Activated T-helper 1 cell treated with Interleukin-2 at 50 U/mL for 16 hours (primary cell): ENCODE data around the gene PLD1.
"Not testable (repeated sequence)": the region's sequence is repeated elsewhere in the genome, so short reads cannot be mapped to it uniquely, and the experiment has no call there.

Experiments used
- DNase-seq: peaks from one replicate; pipeline ENCODE4 v3.0.0-alpha.2; 2020; ENCODE audit warnings: low read depth

Gene PLD1

GRCh38 chr3:171770689-171771620 is 39.3 kb downstream of the PLD1 start:
- DNase-seq = no peak

- no peak for DNase-seq
These were observed 40.8 kb downstream of the PLD1 start for GRCh38 chr3:171769461-171769860.

- no peak for DNase-seq
These were observed 41.3 kb downstream of the PLD1 start for GRCh38 chr3:171768986-171769385.

- DNase-seq = no peak
These were observed 41.9 kb downstream of the PLD1 start for GRCh38 chr3:171768281-171768900.

GRCh38 chr3:171765511-171765887 is 44.8 kb downstream of the PLD1 start:
- no peak for DNase-seq

DNA sequence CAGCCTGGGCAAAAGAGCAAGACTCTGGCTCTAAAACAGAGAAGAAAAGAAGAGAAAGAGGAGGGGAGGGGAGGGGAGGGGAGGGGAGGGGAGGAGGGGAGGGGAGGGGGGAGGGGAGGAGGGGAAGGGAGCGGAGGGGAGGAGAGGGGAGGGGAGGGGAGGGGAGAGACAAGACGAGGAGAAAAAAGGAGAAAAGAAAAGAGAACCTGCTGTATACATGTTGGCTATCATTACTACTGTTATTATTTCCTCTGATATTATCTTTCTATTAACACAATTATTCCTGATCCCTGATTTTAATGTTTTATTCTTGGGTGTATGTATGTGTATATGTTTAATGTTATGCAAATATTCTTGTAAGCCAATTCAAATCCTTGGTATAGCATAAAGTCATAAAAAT is 46.9 kb downstream of the PLD1 start:
- no peak for DNase-seq

- no peak for DNase-seq
These were observed 49.8 kb downstream of the PLD1 start for GRCh38 chr3:171760477-171760876.

DNA sequence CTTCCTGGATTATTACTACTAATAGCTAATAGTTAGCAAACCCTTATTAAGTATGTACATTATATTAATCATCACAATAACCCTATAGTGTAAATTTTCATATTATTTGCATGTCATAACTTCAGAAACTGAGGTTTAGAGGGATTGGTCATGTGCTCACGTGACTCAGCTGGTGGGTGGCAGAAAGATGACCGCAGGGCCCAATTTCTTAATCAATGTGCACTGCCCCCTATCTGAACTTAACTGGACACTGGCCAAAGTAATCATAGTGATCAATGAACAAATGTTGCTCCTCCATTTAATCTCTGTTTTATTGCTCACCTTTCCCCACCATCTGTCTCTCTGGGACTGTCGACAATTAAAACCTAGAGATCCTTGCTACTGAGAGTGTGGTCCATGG is 52.2 kb downstream of the PLD1 start:
- DNase-seq = no peak

DNA sequence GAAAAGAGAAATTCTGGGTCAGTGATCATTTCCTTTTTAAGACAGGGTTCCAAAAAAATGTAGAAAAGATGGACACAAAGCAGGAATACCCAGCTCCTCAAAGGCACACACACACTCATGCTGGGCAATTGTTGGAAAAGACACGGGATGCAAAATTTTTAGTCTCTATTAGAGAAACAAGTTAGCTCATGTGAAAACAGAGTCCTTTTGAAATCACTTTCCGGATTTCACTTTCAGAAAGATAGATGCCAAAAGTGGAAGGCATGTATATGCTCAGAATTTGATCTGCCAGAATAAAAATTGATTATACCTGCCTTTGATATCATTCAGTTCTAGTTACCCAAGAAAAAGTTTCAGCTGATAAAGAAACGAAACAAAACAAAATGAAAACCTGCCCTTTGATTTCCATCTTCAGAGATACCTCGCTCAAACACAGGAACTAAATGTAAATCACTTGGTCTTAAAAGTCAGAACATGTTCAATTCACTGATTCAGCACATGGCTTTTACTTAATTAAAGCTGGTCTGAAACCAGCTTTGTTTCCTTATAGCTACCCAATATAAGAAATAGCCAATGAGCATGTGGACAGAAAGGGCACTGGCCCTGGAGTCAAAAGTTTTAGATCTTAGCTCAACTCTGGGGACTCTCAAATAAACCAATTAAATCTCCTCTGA is 52.8 kb downstream of the PLD1 start:
- DNase-seq = no peak

GRCh38 chr3:171755656-171756055 is 54.6 kb downstream of the PLD1 start:
- no peak for DNase-seq

DNA sequence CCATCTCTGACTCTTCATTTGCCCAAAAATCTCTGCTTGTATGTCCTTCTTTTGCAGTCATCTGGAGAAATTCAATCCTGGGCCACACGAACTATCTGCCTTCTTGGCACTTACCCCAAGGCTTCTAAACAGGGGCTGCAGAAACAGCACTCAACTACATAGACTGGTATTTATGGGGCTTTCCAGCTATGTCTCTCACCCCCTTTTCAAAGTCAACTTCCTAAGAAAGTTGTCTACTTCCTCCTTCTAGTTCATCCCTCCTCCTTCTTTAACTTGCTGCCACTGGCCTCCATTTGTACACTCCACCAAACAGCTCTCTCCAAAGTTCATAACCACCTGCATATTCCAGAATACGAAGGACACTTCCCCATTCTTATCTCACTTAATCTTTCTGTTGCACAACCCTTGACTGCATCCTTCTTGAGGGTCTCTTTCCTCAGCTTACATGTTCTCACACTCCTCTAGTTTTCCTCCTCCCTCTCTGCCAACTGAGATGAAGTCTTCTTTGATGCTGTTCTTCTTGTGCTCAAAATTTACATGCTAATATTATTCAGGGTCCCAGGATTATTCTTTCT is 55.2 kb downstream of the PLD1 start:
- no peak for DNase-seq

GRCh38 chr3:171753665-171754408 is 56.4 kb downstream of the PLD1 start:
- no peak for DNase-seq

DNA sequence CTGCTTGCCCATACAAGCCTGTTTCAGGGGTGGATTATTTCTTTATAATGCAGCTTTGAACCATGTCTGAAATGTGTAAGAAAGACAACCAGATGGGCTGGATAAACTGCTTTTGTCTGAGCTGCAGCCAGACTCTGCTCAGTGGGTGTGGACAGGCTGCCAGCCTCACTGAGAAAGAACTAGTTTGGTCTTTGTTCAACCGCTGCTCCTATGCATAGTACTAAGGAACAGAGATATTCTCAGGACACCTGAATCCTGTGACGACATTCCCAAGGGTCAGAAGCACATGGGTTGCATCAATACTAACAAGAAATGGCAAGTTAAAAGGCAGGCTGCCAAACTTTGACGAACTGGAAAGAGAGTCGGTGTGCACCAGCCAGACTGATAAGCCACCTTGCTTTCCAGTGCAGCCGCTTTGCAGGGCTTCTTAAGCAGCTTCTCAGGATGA is 57.2 kb downstream of the PLD1 start:
- no peak for DNase-seq

DNA sequence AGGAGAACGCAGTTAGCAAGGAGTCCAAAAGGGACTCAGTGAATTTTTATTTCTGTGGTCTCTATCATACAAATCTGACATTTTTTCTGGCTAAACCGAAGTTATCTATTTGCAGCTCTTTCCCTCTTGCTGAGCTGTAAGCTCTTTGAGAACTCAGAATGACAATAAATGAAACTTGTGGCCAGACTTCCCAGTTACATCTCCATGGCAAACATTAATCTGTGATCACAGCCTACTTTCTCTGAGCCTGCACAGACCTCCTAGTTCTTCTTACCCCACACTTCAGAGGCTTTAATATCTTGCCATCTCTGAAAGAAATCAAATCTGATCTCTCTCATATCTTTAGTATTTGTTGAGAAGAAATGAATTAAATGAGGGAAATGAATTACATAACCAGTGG is 58.0 kb downstream of the PLD1 start:
- no peak for DNase-seq

DNA sequence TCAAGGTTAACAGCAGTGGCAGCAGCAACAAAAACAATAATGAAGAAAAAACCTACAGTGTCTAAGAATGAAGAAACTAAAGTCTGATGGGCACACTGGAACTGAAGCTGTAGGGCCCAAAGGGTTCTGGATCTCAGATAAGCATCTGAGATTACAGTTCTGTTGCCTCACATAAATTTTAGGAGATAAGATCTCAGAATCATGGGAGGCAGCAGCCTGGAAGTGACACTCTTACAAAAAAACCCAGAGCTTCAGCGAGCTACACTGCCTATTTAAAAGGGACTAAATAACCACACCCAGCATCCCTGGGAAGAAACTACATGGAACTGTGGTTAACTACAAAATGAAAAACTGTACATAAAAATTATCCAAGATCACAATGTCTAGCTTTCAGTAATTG is 61.2 kb downstream of the PLD1 start:
- DNase-seq = no peak

GRCh38 chr3:171748064-171748924 is 62.0 kb downstream of the PLD1 start:
- no peak for DNase-seq

- DNase-seq = no peak
These were observed 62.9 kb downstream of the PLD1 start for GRCh38 chr3:171747223-171747920.

DNA sequence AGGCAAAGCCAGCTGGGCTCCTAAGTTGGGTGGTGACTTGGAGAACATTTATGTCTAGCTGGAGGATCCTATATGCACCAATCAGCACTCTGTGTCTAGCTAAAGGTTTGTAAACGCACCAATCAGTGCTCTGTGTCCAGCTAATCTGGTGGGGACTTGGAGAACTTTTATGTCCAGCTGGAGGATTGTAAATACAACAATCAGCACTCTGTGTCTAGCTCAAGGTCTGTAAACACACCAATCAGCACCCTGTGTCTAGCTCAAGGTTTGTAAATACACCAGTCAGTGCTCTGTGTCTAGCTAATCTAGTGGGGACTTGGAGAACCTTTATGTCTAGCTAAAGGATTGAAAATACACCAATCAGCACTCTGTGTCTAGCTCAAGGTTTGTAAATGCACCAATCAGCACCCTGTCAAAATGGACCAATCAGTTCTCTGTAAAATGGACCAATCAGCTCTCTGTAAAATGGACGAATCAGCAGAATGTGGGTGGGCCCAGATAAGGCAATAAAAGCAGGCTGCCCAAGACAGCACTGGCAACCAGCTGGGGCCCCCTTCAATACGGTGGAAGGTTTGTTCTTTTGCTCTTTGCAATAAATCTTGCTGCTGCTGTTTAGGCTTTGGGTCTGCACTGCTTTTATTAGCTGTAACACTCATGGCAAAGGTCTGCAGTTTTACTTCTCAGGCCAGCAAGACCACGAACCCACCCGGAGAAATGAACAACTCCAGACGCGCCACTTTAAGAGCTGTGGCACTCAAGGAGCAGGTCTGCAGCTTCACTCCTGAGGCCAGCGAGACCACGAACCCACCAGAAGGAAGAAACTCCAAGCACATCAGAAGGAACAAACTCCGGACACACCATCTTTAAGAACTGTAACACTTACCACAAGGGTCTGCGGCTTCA is 63.7 kb downstream of the PLD1 start:
- not testable (repeated sequence) for DNase-seq
